Retinal pigment epithelial cell (primary cell): ENCODE results near the gene RPS6KL1.

ENCODE experiments used
- DNase-seq: peaks from one replicate; pipeline ENCODE4 v3.0.0-alpha.2; 2010; ENCODE audit warnings: low read depth
- H3K4me3 ChIP-seq: 2 replicates; pipeline ENCODE4 v1.5.1; 2011; ENCODE audit warnings: mild to moderate bottlenecking, low read length, control low read depth, moderate library complexity
- TF ChIP-seq, protein P1 (sequence below): conservative IDR thresholded peaks from 2 replicates; pipeline ENCODE4 v1.5.1; 2011; ENCODE audit warnings: low read depth, low read length, control low read depth, inconsistent platforms

The RPS6KL1 gene, protein sequence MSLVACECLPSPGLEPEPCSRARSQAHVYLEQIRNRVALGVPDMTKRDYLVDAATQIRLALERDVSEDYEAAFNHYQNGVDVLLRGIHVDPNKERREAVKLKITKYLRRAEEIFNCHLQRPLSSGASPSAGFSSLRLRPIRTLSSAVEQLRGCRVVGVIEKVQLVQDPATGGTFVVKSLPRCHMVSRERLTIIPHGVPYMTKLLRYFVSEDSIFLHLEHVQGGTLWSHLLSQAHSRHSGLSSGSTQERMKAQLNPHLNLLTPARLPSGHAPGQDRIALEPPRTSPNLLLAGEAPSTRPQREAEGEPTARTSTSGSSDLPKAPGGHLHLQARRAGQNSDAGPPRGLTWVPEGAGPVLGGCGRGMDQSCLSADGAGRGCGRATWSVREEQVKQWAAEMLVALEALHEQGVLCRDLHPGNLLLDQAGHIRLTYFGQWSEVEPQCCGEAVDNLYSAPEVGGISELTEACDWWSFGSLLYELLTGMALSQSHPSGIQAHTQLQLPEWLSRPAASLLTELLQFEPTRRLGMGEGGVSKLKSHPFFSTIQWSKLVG

DNA sequence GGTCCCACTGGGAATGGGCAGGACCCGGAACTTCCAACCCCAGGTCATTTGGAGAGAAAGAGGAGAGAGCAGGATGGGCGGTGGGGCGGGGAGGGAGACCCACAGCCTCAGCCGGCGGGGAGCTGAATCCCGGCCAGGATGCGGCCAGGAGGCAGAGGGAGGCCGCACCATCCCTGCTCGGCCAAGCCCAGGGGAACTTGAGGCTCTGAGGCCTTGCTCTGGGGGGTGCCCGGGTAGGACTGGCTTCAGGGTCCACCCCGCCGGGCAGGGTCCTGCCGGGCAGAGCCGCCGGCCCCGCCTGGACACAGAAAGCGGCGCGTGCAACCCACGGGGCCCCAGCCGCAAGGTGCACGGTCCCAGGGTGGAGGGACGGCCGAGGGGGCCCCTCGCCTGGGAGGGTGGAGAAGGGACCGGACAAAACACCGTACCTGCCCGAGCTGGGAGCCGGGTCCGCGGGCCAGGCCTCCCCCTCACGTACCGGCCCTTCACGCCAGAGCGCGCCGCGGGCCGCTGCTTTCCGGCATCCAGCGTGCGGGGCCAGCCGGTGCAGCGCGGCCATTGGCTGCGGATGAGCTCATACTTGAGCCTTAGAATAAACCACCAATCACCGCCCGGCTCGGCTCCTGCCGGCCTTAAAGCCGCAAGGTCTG lies at the start of gene RPS6KL1:
RPS6KL1 (minus strand) TSS at position 509 of the 650 bp plus-strand sequence. CDS start 1,719 bp downstream, outside the sequence.
- TF ChIP-seq, protein P1, sequence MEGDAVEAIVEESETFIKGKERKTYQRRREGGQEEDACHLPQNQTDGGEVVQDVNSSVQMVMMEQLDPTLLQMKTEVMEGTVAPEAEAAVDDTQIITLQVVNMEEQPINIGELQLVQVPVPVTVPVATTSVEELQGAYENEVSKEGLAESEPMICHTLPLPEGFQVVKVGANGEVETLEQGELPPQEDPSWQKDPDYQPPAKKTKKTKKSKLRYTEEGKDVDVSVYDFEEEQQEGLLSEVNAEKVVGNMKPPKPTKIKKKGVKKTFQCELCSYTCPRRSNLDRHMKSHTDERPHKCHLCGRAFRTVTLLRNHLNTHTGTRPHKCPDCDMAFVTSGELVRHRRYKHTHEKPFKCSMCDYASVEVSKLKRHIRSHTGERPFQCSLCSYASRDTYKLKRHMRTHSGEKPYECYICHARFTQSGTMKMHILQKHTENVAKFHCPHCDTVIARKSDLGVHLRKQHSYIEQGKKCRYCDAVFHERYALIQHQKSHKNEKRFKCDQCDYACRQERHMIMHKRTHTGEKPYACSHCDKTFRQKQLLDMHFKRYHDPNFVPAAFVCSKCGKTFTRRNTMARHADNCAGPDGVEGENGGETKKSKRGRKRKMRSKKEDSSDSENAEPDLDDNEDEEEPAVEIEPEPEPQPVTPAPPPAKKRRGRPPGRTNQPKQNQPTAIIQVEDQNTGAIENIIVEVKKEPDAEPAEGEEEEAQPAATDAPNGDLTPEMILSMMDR, result no peak
- peak within 1 kb of the TSS; percentile 69 for H3K4me3 ChIP-seq
- DNase-seq, result no peak

DNA sequence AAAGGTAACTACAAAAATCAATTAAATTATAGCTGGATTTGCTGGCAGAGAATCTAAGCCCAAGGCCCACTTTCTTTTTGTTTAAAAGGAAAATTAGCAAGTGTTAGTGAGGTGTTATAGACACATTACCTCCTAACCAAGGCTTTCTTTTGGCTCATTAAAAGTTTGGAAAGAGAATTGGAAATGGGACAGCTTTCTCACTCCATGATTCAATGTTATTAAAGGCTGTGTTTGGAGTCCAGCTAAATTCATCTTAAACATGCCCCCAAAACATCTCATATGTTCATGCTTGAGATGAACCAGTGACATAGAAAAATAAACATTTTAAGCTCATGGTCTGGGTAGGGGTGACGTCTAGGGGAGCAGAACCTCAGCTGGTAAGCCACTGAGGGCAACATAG lies 45.8 kb upstream of the RPS6KL1 start:
- TF ChIP-seq, protein P1, result no peak
- H3K4me3 ChIP-seq, result no peak overlapping the region
- DNase-seq, result no peak

DNA sequence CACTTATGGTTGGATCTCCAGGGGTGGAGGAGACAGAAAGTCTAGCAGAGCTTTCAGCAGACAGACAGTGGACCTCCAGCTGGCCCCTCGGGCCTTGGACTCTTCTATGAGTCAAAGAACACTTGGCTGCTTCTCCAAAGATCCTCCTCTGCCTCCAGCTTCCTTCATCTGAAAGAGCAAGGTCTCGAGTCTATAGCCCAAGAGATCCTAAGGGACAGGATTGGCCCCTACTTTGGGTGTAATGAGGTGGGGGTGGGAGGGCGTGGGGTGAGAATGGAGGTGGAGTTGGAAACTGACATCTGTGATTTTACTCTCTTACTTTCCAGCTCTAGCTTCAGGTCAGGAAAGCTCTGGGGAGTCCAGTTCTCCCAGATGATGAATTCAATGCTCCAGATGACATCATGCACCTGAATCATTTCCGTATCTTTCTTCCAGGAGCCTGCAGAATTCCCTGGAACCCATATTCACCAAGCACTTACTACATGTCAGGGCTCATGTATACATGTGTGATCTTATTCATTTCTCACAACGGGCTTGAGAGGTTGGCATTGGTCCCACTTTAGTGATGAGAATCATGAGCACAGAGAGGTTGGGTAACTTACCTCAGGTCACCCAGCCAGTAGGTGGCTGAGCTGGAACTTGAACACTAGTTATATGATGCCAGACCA lies 42.6 kb upstream of the RPS6KL1 start:
- TF ChIP-seq, protein P1, result no peak
- H3K4me3 ChIP-seq, result no peak overlapping the region
- no peak for DNase-seq

DNA sequence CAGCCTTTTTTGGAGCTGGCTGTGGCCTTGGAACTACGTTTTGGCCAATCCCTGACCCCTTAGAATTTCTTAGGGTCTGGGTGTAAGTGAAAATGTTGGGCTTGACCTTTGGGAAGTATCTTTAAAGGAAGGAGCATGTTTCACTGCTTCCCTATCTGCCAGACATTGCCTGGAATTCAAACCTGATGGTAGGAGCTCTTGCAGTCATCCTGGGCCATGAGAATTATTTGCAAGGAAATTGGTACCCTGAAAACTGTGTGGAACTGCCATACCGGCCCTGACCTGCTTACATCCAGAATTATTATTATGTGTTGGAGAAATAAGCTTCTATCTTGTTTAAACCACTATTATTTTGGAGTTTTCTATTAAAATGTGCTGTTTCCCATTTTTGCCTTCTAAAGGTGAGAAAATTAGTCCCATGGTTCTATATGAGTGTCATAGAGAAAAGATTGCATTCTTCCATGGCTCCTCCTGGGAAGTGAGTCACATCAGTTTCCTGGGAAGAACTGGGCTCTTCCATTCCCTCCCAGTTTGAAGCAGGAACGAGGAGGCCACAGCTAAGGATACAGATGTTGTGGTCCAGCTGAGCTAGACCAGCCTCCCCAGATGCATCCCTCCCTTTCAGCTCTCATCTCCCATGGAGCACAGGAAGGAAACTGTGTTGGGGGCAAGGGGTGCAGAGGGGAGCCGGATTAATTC lies 41.9 kb upstream of the RPS6KL1 start:
- H3K4me3 ChIP-seq, result no peak overlapping the region
- DNase-seq, result no peak
- TF ChIP-seq, protein P1, result no peak

DNA sequence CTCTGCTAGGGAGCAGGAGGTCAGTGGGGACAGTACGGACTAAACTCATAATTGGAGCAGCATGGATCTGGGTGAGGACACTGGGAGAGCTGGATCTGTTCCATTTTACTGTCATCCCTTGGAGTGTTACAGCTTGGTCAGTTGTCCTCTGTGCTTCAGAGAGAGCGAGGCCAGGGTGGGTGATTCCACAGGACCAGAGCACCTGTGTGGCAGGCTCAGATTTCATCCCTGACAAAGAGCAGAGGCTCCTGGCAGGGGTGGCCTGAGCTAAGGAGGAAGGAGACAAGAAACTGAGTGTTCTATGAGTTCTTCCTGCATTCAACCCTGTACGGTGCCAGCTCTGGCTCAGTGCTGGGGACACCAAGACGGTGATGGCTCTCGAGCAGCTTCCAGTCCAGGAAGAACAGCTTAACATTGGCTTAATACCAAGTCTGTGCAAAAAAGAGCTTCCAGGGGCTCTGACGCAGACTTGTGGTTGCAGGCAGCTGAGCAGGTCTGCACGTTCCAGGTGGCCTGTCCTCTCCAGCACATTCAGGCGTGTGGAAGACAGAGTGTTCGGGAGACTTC lies 40.7 kb upstream of the RPS6KL1 start:
- H3K4me3 ChIP-seq, result no peak overlapping the region
- no peak for DNase-seq
- TF ChIP-seq, protein P1, result no peak

DNA sequence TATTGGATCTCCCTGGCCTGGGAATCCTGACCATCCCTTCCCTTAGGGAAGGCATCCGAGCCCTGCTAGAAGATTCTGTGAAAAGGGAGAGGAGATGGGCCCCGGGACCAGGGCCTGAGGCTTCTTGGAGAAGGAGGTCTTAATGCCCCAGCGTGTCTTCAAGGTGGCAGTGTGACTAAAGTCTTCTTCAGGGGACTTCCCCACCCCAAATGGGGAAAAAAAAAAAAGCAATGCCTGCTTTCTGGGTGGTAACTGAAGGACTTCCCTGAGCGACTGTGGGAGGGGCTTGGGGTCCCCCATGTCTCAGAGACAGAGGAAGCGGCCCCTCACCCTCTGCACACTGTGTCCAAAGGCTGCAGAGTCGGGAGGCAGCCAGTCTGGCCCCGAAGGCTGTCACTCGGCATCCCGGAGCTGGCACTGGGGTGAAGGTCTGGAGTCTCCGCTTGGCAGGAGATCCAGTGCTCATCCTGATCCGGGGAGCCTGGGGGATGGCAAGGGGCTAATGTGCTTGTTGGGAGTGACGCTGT lies 40.2 kb upstream of the RPS6KL1 start:
- H3K4me3 ChIP-seq, result no peak overlapping the region
- TF ChIP-seq, protein P1, result no peak
- no peak for DNase-seq
